Prostate gland (tissue), 2 donors: ENCODE measurements around the gene CHCHD3.

Experiments
- POLR2A ChIP-seq: fragments of 450-650 bp; IDR thresholded peaks from one replicate; pipeline ENCODE4 v1.6.1; 2016; ENCODE audit warnings: antibody characterized with exemption, mild to moderate bottlenecking
- POLR2AphosphoS5 ChIP-seq: sonication (generic); formaldehyde crosslinking; IDR thresholded peaks from one replicate; pipeline ENCODE4 v1.6.1; 2017; ENCODE audit warnings: antibody characterized with exemption
- TF ChIP-seq, protein P1 (sequence below), 4 experiments: fragments of 200-600 bp in 2 of 4; fragments of 450-650 bp in 2 of 4; sonication (generic) in 2 of 4; IDR thresholded peaks; 1 replicate in 3 of 4; 2 replicates in 1 of 4; pipeline ENCODE4 v1.5.1; 2016 to 2019; ENCODE audit warnings: antibody characterized with exemption in 4 of 4, mild to moderate bottlenecking in 2 of 4, moderate library complexity in 2 of 4

DNA sequence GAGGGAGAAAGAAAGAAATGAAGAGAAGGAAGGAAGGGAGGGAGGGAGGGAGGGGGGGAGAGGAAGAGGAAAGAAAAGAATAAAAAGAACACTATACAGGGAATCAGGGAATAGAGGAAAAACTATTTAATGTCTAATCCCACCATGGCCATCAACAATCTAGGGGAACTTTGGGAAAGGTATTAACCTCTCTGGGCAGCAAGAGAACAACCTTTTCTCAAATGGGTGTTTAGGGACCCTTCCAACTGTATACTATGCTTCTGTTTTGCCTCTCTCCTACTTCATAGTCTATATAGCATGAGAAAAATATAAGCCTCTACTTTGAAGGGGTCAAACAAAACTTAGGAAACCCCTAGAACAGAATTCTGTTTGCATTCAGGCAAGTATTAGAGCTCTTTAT lies 54.5 kb downstream of the CHCHD3 start:
- TF ChIP-seq POLR2AphosphoS5 (no peak), POLR2A (no peak)
- TF ChIP-seq, protein P1, sequence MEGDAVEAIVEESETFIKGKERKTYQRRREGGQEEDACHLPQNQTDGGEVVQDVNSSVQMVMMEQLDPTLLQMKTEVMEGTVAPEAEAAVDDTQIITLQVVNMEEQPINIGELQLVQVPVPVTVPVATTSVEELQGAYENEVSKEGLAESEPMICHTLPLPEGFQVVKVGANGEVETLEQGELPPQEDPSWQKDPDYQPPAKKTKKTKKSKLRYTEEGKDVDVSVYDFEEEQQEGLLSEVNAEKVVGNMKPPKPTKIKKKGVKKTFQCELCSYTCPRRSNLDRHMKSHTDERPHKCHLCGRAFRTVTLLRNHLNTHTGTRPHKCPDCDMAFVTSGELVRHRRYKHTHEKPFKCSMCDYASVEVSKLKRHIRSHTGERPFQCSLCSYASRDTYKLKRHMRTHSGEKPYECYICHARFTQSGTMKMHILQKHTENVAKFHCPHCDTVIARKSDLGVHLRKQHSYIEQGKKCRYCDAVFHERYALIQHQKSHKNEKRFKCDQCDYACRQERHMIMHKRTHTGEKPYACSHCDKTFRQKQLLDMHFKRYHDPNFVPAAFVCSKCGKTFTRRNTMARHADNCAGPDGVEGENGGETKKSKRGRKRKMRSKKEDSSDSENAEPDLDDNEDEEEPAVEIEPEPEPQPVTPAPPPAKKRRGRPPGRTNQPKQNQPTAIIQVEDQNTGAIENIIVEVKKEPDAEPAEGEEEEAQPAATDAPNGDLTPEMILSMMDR (IDR thresholded peaks at IDR 0.05): no peak
